Stimulated activated CD8-positive, alpha-beta memory T cell treated with anti-CD3 and anti-CD28 coated beads, Interleukin-7, amount 100 ng/mL, for 4 hours (primary cell): ENCODE data around the gene OR2D2.
"Not testable (repeated sequence)": the region's sequence is repeated elsewhere in the genome, so short reads cannot be mapped to it uniquely, and the experiment has no call there.

Experiments
- DNase-seq, 2 donors: peaks; one replicate each; pipeline ENCODE4 v3.0.0-alpha.2; 2020; ENCODE audit warnings: low read depth in 2 of 2

OR2D2 gene

GRCh38 chr11:6882751-6883150, 9.5 kb downstream of the OR2D2 start:
- DNase-seq: no peak

GRCh38 chr11:6876914-6877313, 15.4 kb downstream of the OR2D2 start:
- DNase-seq: no peak

- DNase-seq: no peak
Observed at GRCh38 chr11:6876325-6876724, 16.0 kb downstream of the OR2D2 start, which contains the start of gene OR10A4. Gene OR10A4 (plus strand): TSS chr11:6876625. CDS start chr11:6876648, 23 bp downstream.

DNA sequence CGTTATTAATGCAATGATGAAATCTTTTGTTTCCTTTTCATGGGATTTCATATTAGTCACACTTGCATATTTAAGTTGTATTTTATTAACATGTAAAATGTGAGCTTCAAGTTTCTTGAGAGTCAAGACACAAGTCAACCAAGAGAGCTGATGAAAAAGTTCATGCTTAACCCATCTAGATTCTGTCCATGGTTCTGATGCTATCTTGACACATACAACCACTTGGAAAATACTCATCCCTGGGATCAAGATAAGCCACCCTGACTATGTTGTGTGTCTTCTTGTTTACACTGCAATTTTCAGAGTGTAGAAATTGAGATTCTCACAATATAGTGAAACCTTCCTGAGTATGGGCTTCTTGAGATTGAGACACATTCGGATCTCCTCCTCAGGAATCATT, 16.5 kb downstream of the OR2D2 start:
- DNase-seq: no peak

DNA sequence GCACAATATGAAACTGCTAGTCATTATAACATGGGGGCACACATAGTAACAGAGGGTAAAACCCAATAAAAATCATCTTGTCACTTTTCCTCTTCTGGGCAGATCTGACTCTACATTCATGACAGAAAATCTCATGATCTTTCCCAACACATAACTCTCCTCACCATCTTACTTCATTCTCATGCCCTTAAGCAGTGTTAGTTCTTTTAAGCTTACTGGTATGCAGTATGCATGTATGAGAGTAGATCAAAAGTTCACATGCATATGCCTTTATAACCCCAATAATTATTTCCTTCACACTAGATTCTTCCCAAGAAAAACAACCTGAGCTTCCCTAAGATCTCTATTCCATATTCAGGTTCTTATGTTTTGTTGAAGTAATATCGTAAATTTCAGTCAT, 21.0 kb downstream of the OR2D2 start:
- DNase-seq: no peak

DNA sequence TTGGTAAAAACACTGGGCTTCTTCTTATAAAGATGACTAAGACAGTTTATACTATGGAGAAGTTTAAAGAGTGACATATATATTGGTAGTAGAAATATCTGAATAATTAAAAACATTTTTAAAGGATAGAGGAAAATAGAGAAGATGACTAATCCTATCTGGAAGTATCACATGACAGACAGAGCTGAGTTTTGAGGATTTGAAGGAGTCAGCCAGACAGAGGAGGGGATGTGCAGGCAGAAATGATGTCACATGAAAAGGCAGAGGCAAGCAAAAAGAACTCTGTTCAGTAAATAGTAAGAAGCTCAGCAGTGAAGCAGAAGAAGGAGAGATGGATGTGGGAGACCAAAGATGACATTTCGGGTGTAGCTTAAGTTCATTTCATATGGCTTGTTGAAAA, 27.9 kb downstream of the OR2D2 start:
- no peak for DNase-seq

GRCh38 chr11:6862961-6863360, 29.3 kb downstream of the OR2D2 start, which contains the start of gene OR10A2:
Gene OR10A2 (plus strand): TSS chr11:6863057. CDS start chr11:6869755, 6,698 bp downstream.
- DNase-seq: no peak

GRCh38 chr11:6856871-6857270, 35.4 kb downstream of the OR2D2 start:
- DNase-seq: no peak

GRCh38 chr11:6855971-6856541, 36.2 kb downstream of the OR2D2 start:
- DNase-seq: no peak

GRCh38 chr11:6854801-6855200, 37.5 kb downstream of the OR2D2 start:
- not testable (repeated sequence) for DNase-seq

DNA sequence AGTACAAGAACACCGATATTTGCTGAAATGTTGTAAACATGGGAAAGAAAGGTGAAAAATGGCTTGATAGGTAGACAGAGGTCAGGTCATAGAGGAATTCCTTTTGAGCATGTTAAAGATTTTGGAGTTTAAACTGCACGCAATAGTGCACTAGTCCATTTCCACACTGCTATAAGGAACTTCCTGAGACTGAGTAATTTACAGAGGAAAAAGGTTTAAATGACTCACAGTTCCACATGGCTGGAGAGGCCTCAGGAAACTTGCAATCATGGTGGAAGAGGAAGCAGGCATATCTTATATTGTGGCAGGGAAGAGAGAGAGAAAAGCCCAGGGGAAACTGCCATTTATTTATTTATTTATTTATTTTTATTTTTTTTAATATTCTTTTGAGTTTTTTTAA, 41.8 kb downstream of the OR2D2 start:
- no peak for DNase-seq

- DNase-seq: no peak
Observed at GRCh38 chr11:6845383-6845782, 46.9 kb downstream of the OR2D2 start, which contains the start of gene OR10A5. Gene OR10A5 (plus strand): TSS chr11:6845683. CDS start chr11:6845683, 0 bp downstream.

DNA sequence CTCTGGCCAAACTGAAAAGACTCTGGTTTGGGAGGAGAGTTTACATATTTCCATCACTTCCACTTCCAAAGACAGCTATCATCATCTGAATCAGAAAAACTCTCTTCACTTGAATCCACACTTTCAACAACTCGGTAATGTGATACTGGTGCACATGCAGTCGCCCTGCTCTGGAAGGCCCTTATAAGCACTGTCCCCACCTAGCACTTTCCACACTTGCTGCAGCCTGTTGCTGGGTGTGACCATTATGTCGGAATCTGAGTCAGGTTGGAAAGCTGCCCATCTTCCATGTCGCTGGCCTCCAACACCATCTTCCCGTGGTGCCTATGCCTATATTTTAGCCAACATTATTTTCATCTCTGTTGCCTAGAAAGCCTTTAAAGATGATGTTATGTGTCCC, 47.9 kb downstream of the OR2D2 start:
- no peak for DNase-seq

GRCh38 chr11:6843670-6844069, 48.6 kb downstream of the OR2D2 start:
- DNase-seq: no peak

DNA sequence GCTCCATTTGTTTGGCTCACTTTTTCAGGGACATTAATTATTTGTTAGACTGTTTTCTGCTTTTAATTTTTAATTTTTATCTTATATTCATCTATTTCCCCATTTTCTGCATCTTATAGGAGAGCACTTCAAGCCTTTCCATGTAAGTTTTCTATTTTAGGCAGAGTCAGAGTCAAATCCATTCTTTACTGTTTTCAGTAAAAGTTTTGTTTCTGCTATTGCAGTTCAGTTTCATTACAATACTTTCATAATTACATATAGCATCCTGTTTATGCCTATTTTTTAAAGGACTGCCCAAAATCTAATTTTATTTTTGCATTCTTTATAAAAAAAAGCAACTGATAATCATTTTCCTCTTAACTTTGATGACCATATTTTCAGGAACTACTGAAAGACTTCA, 50.6 kb downstream of the OR2D2 start:
- DNase-seq: no peak
